Spleen (tissue), 13 donors: ENCODE results near the gene PIGQ. TPM values are rescaled to one million over a fixed set of nuclear protein-coding genes. Genes with fewer than 3 reads are reported as not detected.

Source experiments
- DNase-seq: peaks from one replicate; pipeline ENCODE4 v3.0.0-alpha.2; 2020
- H3K27ac ChIP-seq, 8 donors: fragments of 200-600 bp; sonication (generic) in 7 of 8; 1 replicate in 4 of 8; 2 replicates in 4 of 8; pipeline versions ENCODE4 v1.5.0 to v1.8.0; 2016 to 2021; ENCODE audit warnings: inconsistent platforms in 4 of 8, mild to moderate bottlenecking in 4 of 8, moderate library complexity in 1 of 8
- H3K27me3 ChIP-seq, 7 donors: fragments of 200-600 bp; sonication (generic) in 6 of 7; replicated peaks in 1 of 7; 1 replicate in 4 of 7; 2 replicates in 3 of 7; pipeline versions ENCODE4 v1.5.0 to v1.8.0; 2016 to 2021; ENCODE audit warnings: inconsistent platforms in 3 of 7, mild to moderate bottlenecking in 1 of 7
- H3K36me3 ChIP-seq, 6 donors: fragments of 200-600 bp; sonication (generic) in 5 of 6; 1 replicate in 4 of 6; 2 replicates in 2 of 6; pipeline versions ENCODE4 v1.5.0 to v1.8.0; 2016 to 2021; ENCODE audit warnings: inconsistent platforms in 2 of 6
- H3K4me1 ChIP-seq, 6 donors: fragments of 200-600 bp; sonication (generic) in 5 of 6; 1 replicate in 3 of 6; 2 replicates in 3 of 6; pipeline versions ENCODE4 v1.5.0 to v1.8.0; 2016 to 2021; ENCODE audit warnings: inconsistent platforms in 3 of 6
- H3K4me3 ChIP-seq, 8 donors: fragments of 200-600 bp; sonication (generic) in 7 of 8; 1 replicate in 4 of 8; 2 replicates in 4 of 8; pipeline versions ENCODE4 v1.5.0 to v1.8.0; 2016 to 2021; ENCODE audit warnings: inconsistent platforms in 4 of 8, mild to moderate bottlenecking in 4 of 8, moderate library complexity in 2 of 8
- H3K9me3 ChIP-seq, 8 donors: fragments of 200-600 bp; sonication (generic) in 7 of 8; 1 replicate in 4 of 8; 2 replicates in 4 of 8; pipeline versions ENCODE4 v1.5.0 to v1.8.0; 2016 to 2021; ENCODE audit warnings: inconsistent platforms in 4 of 8
- POLR2A ChIP-seq, 3 donors: fragments of 450-650 bp; IDR thresholded peaks; one replicate each; pipeline ENCODE4 v1.5.1; 2017; ENCODE audit warnings: antibody characterized with exemption in 3 of 3, mild to moderate bottlenecking in 1 of 3
- POLR2AphosphoS5 ChIP-seq, 3 donors: sonication (generic); formaldehyde crosslinking; IDR thresholded peaks; one replicate each; pipeline ENCODE4 v1.5.1; 2017; ENCODE audit warnings: antibody characterized with exemption in 3 of 3
- WGBS, 5 donors: extraction: QIAGEN DNeasy Blood & Tissue Kit in 3 of 5; methylation state at CpG; one replicate each; pipeline versions ENCODE4 v1.1.5 to v1.1.7; 2013 to 2018; 5-methylcytosine and 5-hydroxymethylcytosine counted together
- intact Hi-C: fragments of 100-400 bp; cut with DNase I; formaldehyde crosslinking; loops from one replicate; pipeline ENCODE4 v1.15.0; 2023; ENCODE audit warnings: low total_unique reads
- long read RNA-seq, 2 donors: transcript quantifications; one replicate each; lab custom pipeline, GENCODE V29; 2026
- polyA plus RNA-seq, 3 donors: library from polyadenylated mRNA; stranded (reverse); fragments of 200-250 nt; gene quantifications; one replicate each; pipeline ENCODE4 v1.2.1, GENCODE V29; 2013
- total RNA-seq, 7 donors: library from RNA; depleted of rRNA in 3 of 7; stranded (reverse); fragments of >200 nt in 3 of 7; fragmentation: NEBNext Ultra II Directional in 4 of 7; extraction: Animal tissue kit (Norgen Biotek cat#: 25700) in 4 of 7; gene quantifications; one replicate each; pipeline versions ENCODE4 v1.1.0 to v1.2.1, GENCODE V29; 2016 to 2021
- TF ChIP-seq, protein P1 (sequence below), 11 experiments: fragments of 200-600 bp in 7 of 11; fragments of 450-650 bp in 4 of 11; sonication (generic) in 4 of 11; IDR thresholded peaks in 8 of 11; conservative IDR thresholded peaks in 3 of 11; 1 replicate in 7 of 11; 2 replicates in 4 of 11; pipeline versions ENCODE4 v1.4.0 to v1.8.0; 2016 to 2021; ENCODE audit warnings: antibody characterized with exemption in 11 of 11, inconsistent platforms in 4 of 11, mild to moderate bottlenecking in 1 of 11
- donor health status: healthy with polysubstance abuse.
- donor health status: DM: no; HTN: no; CAD: no; lungs with moderate emphysema.
- donor health status: DM: no; HTN: no; CAD: no.
- donor health status: Bipolar disorder and iron deficiency.
- donor health status: healthy.
- donor health status: DM: no; HTN: no; CAD: no.
- donor health status: DM: yes; HTN: yes; CAD: no.

PIGQ gene
- total RNA-seq, result 10 to 100 TPM; 36.1 to 42.7 (median 39.2) TPM
- polyA plus RNA-seq, result 10 to 100 TPM; 20.7 to 70.5 (median 42.2) TPM
- long read RNA-seq, donor 1, transcript PIGQ-210 (2 exons, 1,775 nt), result major isoform, 10 of 24 reads
- long read RNA-seq, donor 1, transcript PIGQ-216 (1 exons, 1,046 nt), result minor isoform, 9 of 24 reads
- long read RNA-seq, donor 1, partial matches to known transcripts, result 0 of 24 reads
- long read RNA-seq, donor 1, other reads (novel, unspliced or antisense), result 0 of 24 reads
- long read RNA-seq, donor 2, transcript PIGQ-210 (2 exons, 1,775 nt), result minor isoform, 6 of 22 reads
- long read RNA-seq, donor 2, transcript PIGQ-216 (1 exons, 1,046 nt), result major isoform, 9 of 22 reads
- long read RNA-seq, donor 2, partial matches to known transcripts, result 0 of 22 reads
- long read RNA-seq, donor 2, other reads (novel, unspliced or antisense), result 0 of 22 reads

DNA sequence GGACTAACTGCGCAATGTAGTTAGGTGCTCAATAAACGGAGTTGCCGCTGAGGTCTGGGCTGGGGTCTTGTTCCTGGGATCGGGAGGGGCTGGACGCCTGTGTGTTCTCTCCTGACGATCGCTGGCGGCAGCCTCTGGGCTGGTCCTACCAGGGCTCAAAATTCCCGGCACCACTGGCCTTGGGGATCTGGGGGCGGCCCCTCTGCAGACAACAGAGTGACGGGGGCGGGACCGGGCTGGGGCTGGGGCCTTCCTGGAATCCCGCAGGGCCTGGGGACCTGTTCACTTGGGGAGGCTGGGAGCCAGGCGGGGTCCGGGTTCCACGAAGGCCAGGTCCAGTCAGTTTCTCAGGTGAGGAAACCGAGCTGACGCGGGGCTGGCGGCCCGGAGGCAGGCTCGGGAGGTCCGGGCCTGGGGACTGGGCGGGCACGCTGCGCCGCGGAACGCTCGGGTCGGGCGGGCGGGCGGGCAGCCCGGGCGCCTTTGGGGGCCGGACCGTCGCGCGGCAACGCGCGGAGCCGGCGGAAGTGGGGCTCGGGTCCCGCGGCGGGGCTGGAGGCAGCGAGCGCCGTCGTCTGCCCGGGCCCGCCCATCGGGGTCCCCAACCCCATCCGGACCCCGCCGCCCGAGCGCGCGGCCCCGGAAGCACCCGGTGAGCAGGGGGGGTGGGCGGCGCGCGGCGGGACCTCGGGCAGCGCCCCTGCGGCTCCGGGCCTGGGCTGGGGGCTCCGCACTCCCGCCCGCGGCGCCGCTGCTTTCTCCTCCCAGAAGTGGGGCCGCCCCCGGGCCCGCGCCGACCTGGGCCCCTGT lies at the start of gene PIGQ:
TSS of gene PIGQ (plus strand) at position 524 of the 810 bp plus-strand sequence. CDS start 4,107 bp downstream, outside the sequence.
- peak; percentile 92 for DNase-seq
- Histone ChIP-seq H3K4me1 (peaks cover 39 to 82% (median 51%) of the 10 kb centered on the region in 6 donors), H3K4me3 (peak within 1 kb of the TSS; percentile 78 to 99 (median 94)), H3K36me3 (peaks cover 0 to 29% (median 6%) of the 10 kb centered on the region in 6 donors), H3K27ac (peak within 1 kb of the TSS; percentile 77 to 88 (median 86)), H3K27me3 (no peaks in the 10 kb centered on the region), H3K9me3 (no peaks in the 10 kb centered on the region)
- WGBS, 5 donors, result 1 to 6% (median 2%) methylated on average over 28 to 87 of the region's 87 CpGs
- intact Hi-C loops, result no loop called here
- TF ChIP-seq, protein P1, sequence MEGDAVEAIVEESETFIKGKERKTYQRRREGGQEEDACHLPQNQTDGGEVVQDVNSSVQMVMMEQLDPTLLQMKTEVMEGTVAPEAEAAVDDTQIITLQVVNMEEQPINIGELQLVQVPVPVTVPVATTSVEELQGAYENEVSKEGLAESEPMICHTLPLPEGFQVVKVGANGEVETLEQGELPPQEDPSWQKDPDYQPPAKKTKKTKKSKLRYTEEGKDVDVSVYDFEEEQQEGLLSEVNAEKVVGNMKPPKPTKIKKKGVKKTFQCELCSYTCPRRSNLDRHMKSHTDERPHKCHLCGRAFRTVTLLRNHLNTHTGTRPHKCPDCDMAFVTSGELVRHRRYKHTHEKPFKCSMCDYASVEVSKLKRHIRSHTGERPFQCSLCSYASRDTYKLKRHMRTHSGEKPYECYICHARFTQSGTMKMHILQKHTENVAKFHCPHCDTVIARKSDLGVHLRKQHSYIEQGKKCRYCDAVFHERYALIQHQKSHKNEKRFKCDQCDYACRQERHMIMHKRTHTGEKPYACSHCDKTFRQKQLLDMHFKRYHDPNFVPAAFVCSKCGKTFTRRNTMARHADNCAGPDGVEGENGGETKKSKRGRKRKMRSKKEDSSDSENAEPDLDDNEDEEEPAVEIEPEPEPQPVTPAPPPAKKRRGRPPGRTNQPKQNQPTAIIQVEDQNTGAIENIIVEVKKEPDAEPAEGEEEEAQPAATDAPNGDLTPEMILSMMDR (IDR thresholded peaks at IDR 0.05 in 8 of 11, conservative IDR thresholded peaks at IDR 0.05 in 3 of 11), result no peak
- TF ChIP-seq POLR2AphosphoS5 (IDR thresholded peaks at IDR 0.05), result peak in 2 of 3 donors; percentile 49 to 65

DNA sequence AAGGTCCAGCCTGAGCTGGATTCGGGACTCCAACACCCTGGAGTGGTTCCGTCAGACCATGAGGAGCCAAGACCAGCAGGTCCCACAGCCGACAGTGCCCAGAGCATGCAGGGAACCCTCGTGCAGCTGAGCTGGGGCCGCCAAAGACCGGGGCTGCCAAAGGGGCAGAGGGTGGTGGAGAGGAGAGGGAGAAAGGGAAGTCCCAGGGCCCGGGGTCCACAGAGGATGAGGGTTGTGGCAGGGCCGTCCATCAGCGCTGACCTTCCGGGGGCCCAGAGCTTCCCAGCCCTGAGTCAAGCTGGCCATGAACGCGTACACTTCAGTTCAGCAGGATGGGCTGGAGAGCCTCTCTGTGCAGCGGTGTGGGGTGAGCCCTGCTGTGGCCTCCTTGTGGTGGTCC lies 48.9 kb upstream of the PIGQ start:
- intact Hi-C loops, result no loop called here
- no peak overlapping the region for H3K27ac ChIP-seq
- peaks cover 0 to 54% (median 36%) of the 10 kb centered on the region in 6 donors for H3K36me3 ChIP-seq
- no peak overlapping the region for H3K4me3 ChIP-seq
- no peak for TF ChIP-seq POLR2AphosphoS5 (IDR thresholded peaks at IDR 0.05)
- no peak for TF ChIP-seq POLR2A (IDR thresholded peaks at IDR 0.05)
- TF ChIP-seq, protein P1 (IDR thresholded peaks at IDR 0.05 in 8 of 11, conservative IDR thresholded peaks at IDR 0.05 in 3 of 11), result no peak
- 91 to 97% (median 93%) methylated on average over 13 of the region's 13 CpGs for WGBS, 5 donors
- no peak for DNase-seq
- H3K4me1 ChIP-seq, result peaks cover 6 to 35% (median 21%) of the 10 kb centered on the region in 6 donors
- no peaks in the 10 kb centered on the region for H3K9me3 ChIP-seq
- H3K27me3 ChIP-seq, result no peaks in the 10 kb centered on the region

DNA sequence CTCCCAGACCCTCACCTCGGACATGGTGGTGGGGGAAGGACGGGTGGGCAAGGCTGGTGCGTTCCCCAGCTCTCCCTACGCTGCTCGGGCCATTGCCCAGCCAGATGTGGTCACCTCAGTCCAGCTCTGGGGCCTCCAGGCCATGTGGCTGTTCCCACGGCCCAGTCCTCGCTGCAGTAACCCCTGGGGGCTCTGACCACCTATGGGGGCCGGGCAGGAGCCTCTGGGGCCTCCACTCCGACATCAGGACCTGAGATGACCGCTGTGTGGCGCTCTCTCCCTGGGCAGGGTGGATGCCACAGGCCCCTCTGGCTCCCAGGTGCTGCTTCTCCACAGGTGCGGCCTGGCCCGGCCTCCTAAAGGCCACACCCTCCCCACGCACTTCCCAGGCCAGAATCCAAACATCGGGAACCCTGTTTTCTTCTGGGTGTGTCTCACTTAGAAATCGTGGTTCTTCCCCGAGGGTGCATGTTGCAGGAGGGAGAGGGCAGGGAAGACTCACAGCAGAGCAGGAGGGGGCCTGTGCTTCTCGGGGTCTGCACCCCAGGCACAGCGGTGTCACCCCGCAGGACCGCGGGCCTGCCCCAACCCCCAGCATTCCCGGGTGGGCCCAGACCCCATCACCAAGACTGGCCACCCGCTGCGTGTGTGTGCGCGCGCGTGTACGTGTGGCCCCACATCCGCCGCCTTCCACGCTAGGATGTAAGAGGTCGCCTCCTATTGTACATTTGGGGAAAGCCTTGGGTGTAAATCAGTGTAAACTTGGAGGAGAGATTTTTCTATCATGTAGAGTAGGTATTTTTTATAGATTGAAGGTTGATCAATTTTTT lies 48.2 kb upstream of the PIGQ start:
- H3K4me3 ChIP-seq, result no peak overlapping the region
- H3K4me1 ChIP-seq, result peaks cover 13 to 42% (median 28%) of the 10 kb centered on the region in 6 donors
- H3K27me3 ChIP-seq, result no peaks in the 10 kb centered on the region
- H3K9me3 ChIP-seq, result no peaks in the 10 kb centered on the region
- WGBS, 5 donors, result 75 to 93% (median 90%) methylated on average over 23 to 34 of the region's 34 CpGs
- H3K27ac ChIP-seq, result no peak overlapping the region
- TF ChIP-seq POLR2A (IDR thresholded peaks at IDR 0.05), result no peak
- peak in 1 of 3 donors; percentile 21 for TF ChIP-seq POLR2AphosphoS5 (IDR thresholded peaks at IDR 0.05)
- intact Hi-C loops, result no loop called here
- peaks cover 0 to 47% (median 29%) of the 10 kb centered on the region in 6 donors for H3K36me3 ChIP-seq
- DNase-seq, result no peak
